NCI-H774 (cell line): ENCODE results near the gene GADD45A.
A peak's percentile ranks its signal among the peaks of the same experiment; 100 is the strongest.
"Not testable (repeated sequence)": the region's sequence is repeated elsewhere in the genome, so short reads cannot be mapped to it uniquely, and the experiment has no call there.

Experiments
- DNase-seq: peaks from one replicate; lab custom pipeline; 2025; lab: John Stamatoyannopoulos, UW

Gene GADD45A, protein sequence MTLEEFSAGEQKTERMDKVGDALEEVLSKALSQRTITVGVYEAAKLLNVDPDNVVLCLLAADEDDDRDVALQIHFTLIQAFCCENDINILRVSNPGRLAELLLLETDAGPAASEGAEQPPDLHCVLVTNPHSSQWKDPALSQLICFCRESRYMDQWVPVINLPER

DNA sequence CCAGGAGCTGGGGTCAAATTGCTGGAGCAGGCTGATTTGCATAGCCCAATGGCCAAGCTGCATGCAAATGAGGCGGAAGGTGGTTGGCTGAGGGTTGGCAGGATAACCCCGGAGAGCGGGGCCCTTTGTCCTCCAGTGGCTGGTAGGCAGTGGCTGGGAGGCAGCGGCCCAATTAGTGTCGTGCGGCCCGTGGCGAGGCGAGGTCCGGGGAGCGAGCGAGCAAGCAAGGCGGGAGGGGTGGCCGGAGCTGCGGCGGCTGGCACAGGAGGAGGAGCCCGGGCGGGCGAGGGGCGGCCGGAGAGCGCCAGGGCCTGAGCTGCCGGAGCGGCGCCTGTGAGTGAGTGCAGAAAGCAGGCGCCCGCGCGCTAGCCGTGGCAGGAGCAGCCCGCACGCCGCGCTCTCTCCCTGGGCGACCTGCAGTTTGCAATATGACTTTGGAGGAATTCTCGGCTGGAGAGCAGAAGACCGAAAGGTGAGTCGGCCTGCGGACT, at the start of gene GADD45A:
Gene GADD45A (plus strand): TSS at position 135 of the 491 bp plus-strand sequence. CDS start 294 bp downstream, at position 429.
- peak; percentile 98 for DNase-seq

DNA sequence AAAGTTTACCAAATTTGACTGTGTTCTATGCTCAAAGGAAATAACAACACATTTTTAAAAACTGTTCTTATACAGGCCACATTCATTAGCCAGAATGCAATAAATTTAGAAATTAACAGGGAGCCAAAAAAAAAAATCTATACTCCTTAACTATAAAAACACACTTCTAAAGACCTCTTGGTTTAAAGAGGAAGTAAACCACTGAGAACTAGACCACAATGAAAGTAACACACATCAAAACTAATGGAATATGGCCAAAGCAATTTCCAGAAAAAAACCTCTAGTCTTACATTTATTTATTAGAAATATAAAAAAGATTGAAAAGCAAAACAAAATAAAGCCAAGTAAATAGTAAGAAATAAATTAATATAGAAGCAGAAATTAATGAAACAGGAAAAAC, 48.9 kb upstream of the GADD45A start:
- DNase-seq, result no peak

GRCh38 chr1:67639361-67639760, 45.6 kb upstream of the GADD45A start:
- no peak for DNase-seq

GRCh38 chr1:67642629-67643028, 42.4 kb upstream of the GADD45A start:
- no peak for DNase-seq

DNA sequence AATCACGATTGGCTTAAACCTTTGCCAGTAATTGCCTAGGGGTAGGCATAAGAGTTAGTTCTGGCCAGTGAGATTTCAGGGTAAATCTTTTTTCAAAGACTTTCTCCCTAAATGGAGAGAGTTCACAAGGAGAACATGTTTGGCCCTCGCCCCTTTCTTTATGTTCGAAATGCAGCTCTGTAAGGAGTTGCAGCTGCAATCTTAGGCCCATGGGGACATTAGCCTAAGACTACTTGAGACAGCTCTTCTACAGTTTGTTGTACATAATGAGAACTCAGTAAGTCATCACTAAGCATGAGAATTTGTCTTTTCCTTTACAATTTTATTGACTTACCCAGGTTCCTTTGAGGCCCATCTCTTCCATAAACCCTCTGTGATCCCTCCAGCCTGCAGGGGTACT, 40.4 kb upstream of the GADD45A start:
- no peak for DNase-seq

DNA sequence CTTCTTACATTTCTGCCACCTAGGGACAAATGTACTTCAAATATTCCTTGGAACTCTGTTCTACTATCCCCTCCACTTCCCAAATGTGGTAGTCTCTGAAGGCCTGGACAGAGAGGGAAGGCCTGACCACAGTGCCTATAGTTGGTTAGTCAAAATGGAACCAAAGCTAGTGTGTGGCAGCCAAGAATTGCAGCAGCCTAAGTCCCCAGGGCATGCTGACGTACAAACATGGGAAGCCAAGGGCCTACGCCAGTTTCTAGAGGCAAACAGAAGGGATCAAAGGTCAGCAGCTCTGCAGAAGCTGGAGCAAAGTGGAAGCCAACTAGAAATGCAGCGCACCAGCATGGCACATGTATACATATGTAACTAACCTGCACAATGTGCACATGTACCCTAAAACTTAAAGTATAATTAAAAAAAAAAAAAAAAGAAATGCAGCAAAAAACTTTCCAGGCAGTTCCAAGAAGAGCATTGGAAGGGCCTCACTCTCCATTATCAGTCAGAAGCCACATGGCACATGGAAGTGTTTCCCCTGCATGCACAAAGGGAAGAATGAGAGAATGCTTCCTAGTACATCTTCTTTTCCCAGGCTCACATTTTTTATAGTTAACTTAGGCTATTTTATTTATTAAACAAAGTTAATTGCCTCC, 39.4 kb upstream of the GADD45A start:
- no peak for DNase-seq

DNA sequence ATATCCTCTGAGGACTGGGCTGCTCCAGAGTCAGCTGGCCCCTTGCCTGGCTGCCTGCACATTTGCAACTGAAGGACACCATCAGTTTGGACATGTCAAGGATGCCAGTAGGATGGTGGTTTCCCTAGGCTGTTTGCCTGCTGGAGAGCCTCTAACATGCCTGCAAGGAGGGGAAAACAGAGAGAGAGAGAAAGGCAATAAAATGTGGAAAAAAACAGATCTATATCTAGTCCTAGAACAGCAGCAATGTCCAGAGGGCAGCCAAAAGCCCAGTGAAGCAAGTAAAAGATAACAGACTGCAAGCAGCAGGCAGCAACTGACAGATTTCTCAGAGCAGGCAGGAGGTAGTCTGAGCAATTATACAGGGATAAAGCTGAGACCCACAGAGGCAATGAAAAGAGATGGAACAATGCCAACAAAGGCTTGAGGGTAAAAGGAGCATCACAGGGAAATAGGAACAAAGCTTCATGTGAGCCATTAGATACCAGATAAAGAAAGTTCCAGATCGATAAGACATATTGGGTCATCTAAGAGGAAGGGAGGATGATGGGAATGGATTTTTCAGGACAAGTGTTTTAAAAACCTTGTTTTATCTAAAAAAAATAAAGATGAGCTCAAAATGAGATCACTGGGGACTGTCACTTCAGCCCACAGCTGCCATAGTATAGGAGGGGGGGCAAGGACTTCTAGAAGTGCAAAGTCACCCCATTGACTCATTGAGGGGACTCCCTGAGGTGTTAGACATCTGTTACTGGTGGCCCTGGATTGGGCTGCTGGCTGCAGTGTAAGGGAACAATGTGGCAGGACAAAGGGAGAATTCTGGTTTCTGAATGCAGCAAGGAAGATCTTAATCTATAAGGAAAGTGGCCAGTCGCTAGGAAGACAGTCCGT, 38.6 kb upstream of the GADD45A start:
- no peak for DNase-seq

DNA sequence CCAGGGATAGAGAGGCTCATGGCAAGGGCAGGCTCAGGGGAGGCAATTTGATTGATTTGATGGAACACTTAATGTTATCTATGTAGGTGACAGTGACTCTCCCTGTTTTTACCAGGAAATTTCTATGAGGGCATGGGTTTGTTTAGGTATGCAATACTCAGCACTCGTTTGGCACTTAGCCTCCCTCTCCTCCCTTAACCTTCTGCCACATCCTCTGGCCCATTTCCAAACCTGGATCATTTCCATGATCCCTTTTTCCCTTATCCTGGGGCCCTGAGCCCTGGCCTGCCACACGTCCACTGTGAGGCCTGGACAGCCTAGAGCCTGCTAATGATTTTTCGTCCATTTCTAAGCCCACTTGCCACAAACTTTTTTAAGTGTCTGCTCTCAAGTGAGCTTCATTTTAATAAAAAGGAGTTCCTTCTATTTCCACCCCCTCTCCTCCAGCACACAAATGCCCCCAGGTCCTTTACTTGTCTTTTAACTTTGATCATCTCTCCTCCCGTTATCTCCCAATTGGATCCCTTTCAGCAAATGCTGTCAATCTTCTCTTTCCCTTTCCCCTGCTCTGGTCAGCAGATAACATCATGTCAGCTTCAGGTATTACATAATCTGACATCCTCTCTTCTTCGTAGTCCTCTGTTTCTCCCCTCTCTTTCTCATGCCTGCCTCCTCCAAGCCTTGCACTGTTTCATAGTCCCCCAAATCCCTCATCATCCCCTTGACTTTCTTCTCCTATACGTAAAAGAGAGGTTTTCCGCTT, 37.8 kb upstream of the GADD45A start:
- no peak for DNase-seq

- no peak for DNase-seq
Observed at GRCh38 chr1:67647814-67648358, 37.1 kb upstream of the GADD45A start.

GRCh38 chr1:67648582-67649326, 36.2 kb upstream of the GADD45A start:
- no peak for DNase-seq

DNA sequence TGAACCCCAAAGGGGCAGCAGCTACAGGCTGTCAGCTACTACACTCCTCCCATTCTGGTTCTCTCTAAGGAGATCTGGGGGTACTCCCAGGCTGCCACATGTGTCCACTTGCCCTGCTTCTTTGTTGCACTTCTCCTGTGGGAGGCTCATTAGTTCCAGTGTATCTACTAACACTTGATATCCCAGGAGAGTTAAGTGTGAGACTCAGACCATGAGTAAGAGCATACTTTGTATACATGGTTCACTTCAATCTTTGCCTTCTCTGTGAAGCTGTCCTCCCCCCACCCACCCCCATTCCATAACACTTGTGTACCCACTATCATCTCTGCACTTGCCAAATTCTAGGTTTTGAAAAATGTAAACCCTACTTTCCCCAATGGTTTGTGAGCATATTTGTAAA, 34.9 kb upstream of the GADD45A start:
- DNase-seq, result no peak

DNA sequence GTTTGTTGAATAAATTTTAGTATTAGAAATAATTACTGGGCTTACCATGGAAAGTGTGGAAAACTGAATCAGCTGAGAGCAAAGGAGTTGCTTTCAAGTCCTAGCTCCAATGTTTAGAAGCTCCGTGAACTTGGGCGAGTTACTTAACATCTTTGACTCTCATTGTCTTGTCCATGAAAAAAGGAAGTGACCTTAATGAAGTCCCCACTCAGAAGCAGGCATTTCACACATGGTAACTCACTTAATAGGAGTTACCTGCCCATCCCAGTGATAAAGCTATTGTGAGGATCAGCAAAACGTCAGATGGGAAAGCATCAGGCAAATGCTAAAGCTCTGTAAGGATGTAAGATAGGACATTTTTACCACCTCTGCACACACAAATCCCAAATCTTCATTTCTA, 34.0 kb upstream of the GADD45A start:
- no peak for DNase-seq

DNA sequence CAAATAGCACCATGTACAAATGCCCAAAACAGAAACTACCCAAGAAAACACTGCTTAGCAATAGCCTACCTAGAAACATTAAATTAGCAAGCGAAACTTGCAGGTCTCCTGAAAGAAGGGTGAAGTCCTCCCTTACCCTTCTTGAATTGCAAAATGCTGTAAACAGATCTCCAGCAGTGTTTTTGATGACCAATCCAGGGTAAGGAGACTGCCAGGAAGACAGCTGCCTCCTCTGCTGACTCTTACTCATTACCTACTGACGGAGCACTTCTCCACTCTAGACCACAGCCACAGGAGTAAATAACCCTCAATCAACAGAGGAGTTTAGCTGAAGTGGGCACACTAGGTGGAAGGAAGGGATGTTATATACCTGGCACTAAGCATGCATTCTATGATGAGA, 32.2 kb upstream of the GADD45A start:
- DNase-seq, result no peak

- no peak for DNase-seq
Observed at GRCh38 chr1:67653304-67653703, 31.7 kb upstream of the GADD45A start.

DNA sequence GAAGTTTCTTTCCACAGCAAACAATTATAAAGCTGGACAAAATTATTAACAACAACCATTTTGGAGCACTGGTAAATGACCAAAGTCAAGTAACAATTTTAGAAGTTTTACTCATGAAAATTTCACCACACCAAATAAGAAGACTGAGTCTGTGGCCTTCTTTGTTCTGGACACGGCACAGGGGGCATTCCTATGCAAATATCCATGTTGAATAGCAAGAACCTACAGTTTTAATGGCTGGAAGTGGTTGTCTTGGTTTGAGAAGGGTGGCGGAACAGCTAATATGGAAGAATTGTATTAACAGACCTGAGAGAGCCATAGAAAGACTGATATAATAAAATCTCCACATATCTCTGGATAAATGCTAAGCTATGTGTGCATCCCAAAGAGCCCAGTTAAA, 29.4 kb upstream of the GADD45A start:
- no peak for DNase-seq

- DNase-seq, result not testable (repeated sequence)
Observed at GRCh38 chr1:67657152-67657551, 27.8 kb upstream of the GADD45A start.

DNA sequence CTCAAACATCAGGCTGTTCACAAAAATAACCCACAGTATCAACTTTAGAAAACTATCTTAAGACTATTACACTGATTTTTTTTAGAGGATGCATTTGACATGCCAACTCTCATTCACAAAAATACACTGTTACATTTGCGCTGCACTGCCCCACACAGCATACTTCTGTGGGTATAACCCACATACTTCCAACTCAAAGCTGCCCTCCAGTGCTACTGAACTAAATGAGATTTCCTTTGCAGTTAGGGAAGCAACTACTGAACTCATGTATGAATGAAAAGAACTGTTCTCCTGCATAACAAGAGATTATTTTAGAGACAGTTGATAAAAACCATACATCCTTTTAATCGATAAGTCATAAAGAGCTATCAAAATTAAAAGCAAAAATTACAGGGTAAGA, 25.8 kb upstream of the GADD45A start:
- no peak for DNase-seq

DNA sequence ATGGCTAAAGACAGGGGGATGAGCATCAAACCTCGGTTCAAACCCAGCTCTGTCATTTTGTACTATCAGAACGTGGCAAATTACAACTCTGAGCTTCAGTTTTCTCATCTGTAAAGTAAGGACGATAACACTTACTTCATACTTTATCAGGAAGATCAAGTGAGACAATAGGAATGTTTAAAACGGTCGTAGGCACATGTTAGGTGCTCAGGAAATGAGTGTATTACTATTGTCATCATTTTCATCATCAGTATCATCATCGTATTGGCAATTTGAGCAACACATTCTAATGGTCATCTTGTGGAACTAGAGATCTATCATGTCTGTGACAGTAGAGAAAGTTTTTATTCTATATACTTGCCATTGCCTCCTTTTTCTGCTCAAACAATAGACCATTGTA, 22.1 kb upstream of the GADD45A start:
- no peak for DNase-seq

DNA sequence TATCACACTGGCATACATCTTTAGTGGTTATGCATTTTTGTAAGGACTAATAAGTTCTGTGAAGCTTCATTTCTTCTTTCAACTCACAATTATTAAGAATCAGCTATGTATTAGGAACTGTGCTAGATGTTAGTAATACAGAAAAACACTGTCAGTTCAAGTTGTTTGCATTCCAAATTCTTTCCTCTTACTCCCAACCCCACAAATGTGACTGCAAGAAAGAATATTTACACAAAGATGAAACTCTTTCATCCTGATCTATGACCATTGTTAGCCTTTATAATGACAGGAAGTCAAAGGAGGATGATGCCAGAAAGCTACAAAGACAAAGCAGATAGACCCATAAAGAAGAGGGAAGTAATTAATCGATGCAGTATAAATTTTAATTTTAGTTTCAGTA, 21.0 kb upstream of the GADD45A start:
- no peak for DNase-seq

- not testable (repeated sequence) for DNase-seq
Observed at GRCh38 chr1:67665307-67665706, 19.7 kb upstream of the GADD45A start.

DNA sequence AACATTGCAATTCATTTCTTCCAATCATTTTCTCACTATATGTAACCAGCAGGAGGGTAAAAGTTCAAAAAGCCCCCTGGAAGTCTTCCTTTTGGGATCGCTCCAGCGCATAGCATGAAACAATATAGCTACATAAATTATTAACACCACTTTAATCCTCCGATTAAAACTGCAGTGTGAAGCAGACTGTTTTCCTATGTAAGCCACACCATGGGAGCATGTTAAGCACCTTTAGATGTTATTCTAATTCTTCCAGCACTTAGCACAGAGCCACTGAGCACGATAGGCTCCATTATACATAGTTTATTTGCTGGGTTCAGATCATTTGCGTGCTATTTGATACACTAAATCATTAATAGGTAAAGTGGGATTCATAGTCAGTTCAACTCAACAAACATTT, 18.4 kb upstream of the GADD45A start:
- DNase-seq, result no peak
